HFFc6 (cell line): ENCODE data around the gene HEMK1. TPM values are rescaled to one million over a fixed set of nuclear protein-coding genes. Genes with fewer than 3 reads are reported as not detected.

Source experiments
- DNase-seq: peaks from one replicate; pipeline ENCODE4 v3.0.0-alpha.2; 2018
- H3K27ac Mint-ChIP-seq: 2 replicates; pipeline ENCODE4 v1.8.0; 2020; ENCODE audit warnings: mild to moderate bottlenecking, mixed read lengths
- H3K27me3 Mint-ChIP-seq: 2 replicates; pipeline ENCODE4 v1.8.0; 2021; ENCODE audit warnings: mild to moderate bottlenecking, moderate library complexity, mixed read lengths; ENCODE audit not compliant: insufficient read depth
- H3K36me3 Mint-ChIP-seq: 2 replicates; pipeline ENCODE4 v1.8.0; 2021; ENCODE audit warnings: low read depth, mixed read lengths
- H3K4me1 Mint-ChIP-seq: 2 replicates; pipeline ENCODE4 v1.8.0; 2020; ENCODE audit warnings: low read depth, mixed read lengths
- H3K4me3 Mint-ChIP-seq: 2 replicates; pipeline ENCODE4 v1.8.0; 2020; ENCODE audit warnings: mild to moderate bottlenecking, moderate library complexity, mixed read lengths
- H3K9me3 Mint-ChIP-seq: 2 replicates; pipeline ENCODE4 v1.8.0; 2020; ENCODE audit warnings: mild to moderate bottlenecking, mixed read lengths
- total RNA-seq, 6 experiments: library from RNA; stranded (reverse); fragmentation: NEBNext Ultra II Directional; extraction: Animal tissue kit (Norgen Biotek cat#: 25700); gene quantifications; 2 replicates in 1 of 6; 3 replicates in 5 of 6; pipeline ENCODE4 v1.2.3, GENCODE V29; 2021
- TF ChIP-seq, protein P1 (sequence below): fragments of 200-600 bp; sonication (generic); IDR thresholded peaks from 2 replicates; pipeline ENCODE4 v1.5.0; 2021; ENCODE audit warnings: antibody characterized with exemption, mild to moderate bottlenecking

The HEMK1 gene
- total RNA-seq, 6 experiments from 2014 or later: 17.9 to 20.7 (median 19.2) TPM

GRCh38 chr3:50605901-50606326 is 36.6 kb downstream of the HEMK1 start:
- no peak overlapping the region for H3K4me3 Mint-ChIP-seq
- no peak overlapping the region for H3K27ac Mint-ChIP-seq
- H3K36me3 Mint-ChIP-seq: no peaks in the 10 kb centered on the region
- H3K27me3 Mint-ChIP-seq: peaks cover 5% of the 10 kb centered on the region
- H3K9me3 Mint-ChIP-seq: no peaks in the 10 kb centered on the region
- TF ChIP-seq, protein P1, sequence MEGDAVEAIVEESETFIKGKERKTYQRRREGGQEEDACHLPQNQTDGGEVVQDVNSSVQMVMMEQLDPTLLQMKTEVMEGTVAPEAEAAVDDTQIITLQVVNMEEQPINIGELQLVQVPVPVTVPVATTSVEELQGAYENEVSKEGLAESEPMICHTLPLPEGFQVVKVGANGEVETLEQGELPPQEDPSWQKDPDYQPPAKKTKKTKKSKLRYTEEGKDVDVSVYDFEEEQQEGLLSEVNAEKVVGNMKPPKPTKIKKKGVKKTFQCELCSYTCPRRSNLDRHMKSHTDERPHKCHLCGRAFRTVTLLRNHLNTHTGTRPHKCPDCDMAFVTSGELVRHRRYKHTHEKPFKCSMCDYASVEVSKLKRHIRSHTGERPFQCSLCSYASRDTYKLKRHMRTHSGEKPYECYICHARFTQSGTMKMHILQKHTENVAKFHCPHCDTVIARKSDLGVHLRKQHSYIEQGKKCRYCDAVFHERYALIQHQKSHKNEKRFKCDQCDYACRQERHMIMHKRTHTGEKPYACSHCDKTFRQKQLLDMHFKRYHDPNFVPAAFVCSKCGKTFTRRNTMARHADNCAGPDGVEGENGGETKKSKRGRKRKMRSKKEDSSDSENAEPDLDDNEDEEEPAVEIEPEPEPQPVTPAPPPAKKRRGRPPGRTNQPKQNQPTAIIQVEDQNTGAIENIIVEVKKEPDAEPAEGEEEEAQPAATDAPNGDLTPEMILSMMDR: no peak
- no peak for DNase-seq
- H3K4me1 Mint-ChIP-seq: peaks cover 23% of the 10 kb centered on the region

DNA sequence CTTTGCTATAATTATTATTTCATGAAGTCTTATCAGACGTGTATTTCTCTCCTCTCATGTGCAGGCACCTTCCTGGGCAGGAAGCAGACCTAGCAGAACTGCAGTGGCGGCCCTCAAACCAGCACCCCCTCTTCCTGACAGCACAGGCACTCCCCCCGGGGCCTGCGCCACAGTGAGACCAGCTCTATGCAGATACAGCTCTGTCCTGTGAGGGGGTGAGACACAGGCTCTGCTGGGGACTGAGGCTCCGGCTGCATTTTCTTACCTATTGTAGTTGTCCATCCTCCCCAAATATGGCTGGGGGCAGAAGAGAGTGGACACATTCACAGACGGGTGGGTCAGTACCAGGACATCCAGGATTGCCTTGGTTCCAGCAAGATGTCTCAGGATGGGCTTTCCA is 37.3 kb downstream of the HEMK1 start:
- H3K27me3 Mint-ChIP-seq: peaks cover 5% of the 10 kb centered on the region
- H3K9me3 Mint-ChIP-seq: no peaks in the 10 kb centered on the region
- peaks cover 19% of the 10 kb centered on the region for H3K4me1 Mint-ChIP-seq
- no peak overlapping the region for H3K27ac Mint-ChIP-seq
- H3K36me3 Mint-ChIP-seq: no peaks in the 10 kb centered on the region
- no peak for DNase-seq
- TF ChIP-seq, protein P1: no peak
- no peak overlapping the region for H3K4me3 Mint-ChIP-seq

- DNase-seq: no peak
- TF ChIP-seq, protein P1: no peak
- peaks cover 7% of the 10 kb centered on the region for H3K27me3 Mint-ChIP-seq
- peaks cover 17% of the 10 kb centered on the region for H3K4me1 Mint-ChIP-seq
- no peak overlapping the region for H3K27ac Mint-ChIP-seq
- no peak overlapping the region for H3K4me3 Mint-ChIP-seq
- no peaks in the 10 kb centered on the region for H3K9me3 Mint-ChIP-seq
- no peaks in the 10 kb centered on the region for H3K36me3 Mint-ChIP-seq
Observed at GRCh38 chr3:50607271-50608091, 38.2 kb downstream of the HEMK1 start.

- H3K27ac Mint-ChIP-seq: no peak overlapping the region
- H3K9me3 Mint-ChIP-seq: no peaks in the 10 kb centered on the region
- peaks cover 18% of the 10 kb centered on the region for H3K4me1 Mint-ChIP-seq
- peaks cover 8% of the 10 kb centered on the region for H3K27me3 Mint-ChIP-seq
- TF ChIP-seq, protein P1: no peak
- no peaks in the 10 kb centered on the region for H3K36me3 Mint-ChIP-seq
- no peak for DNase-seq
- no peak overlapping the region for H3K4me3 Mint-ChIP-seq
Observed at GRCh38 chr3:50608278-50608677, 39.0 kb downstream of the HEMK1 start.

- no peak overlapping the region for H3K27ac Mint-ChIP-seq
- no peaks in the 10 kb centered on the region for H3K36me3 Mint-ChIP-seq
- peaks cover 5% of the 10 kb centered on the region for H3K27me3 Mint-ChIP-seq
- H3K9me3 Mint-ChIP-seq: no peaks in the 10 kb centered on the region
- H3K4me1 Mint-ChIP-seq: peaks cover 18% of the 10 kb centered on the region
- DNase-seq: no peak
- H3K4me3 Mint-ChIP-seq: no peak overlapping the region
- TF ChIP-seq, protein P1: no peak
Observed at GRCh38 chr3:50609071-50609762, 39.9 kb downstream of the HEMK1 start.
